Ovary (tissue), 9 donors: ENCODE data around the gene CLK2. TPM values are rescaled to one million over a fixed set of nuclear protein-coding genes. Genes with fewer than 3 reads are reported as not detected.

Experiments
- DNase-seq, 5 donors: peaks; one replicate each; pipeline ENCODE4 v3.0.0-alpha.2; 2019 to 2020
- H3K27ac ChIP-seq, 2 donors: fragments of 200-600 bp; one replicate each; pipeline versions ENCODE4 v1.5.1 to v1.8.0; 2019 to 2022
- H3K27me3 ChIP-seq: fragments of 200-600 bp; one replicate; pipeline ENCODE4 v1.8.0; 2022
- H3K36me3 ChIP-seq: fragments of 200-600 bp; sonication (generic); one replicate; pipeline ENCODE4 v1.5.1; 2019
- H3K4me1 ChIP-seq: one replicate; pipeline ENCODE4 v1.8.1; 2013; ENCODE audit warnings: mild to moderate bottlenecking, moderate library complexity; ENCODE audit not compliant: insufficient read depth
- H3K4me3 ChIP-seq: fragments of 200-600 bp; sonication (generic); one replicate; pipeline ENCODE4 v1.5.1; 2017
- H3K9me3 ChIP-seq, 2 donors: fragments of 200-600 bp in 1 of 2; sonication (generic) in 1 of 2; one replicate each; pipeline versions ENCODE4 v1.5.1 to v1.8.1; 2013 to 2019; ENCODE audit warnings: mild to moderate bottlenecking in 1 of 2, moderate library complexity in 1 of 2
- CTCF ChIP-seq, 3 donors: fragments of 450-650 bp in 2 of 3; fragments of 200-600 bp in 1 of 3; IDR thresholded peaks; one replicate each; pipeline versions ENCODE4 v1.5.1 to v1.8.0; 2016 to 2022; ENCODE audit warnings: antibody characterized with exemption in 3 of 3, mild to moderate bottlenecking in 1 of 3
- EP300 ChIP-seq: sonication (generic); formaldehyde crosslinking; IDR thresholded peaks from one replicate; pipeline ENCODE4 v1.6.1; 2017; ENCODE audit warnings: antibody characterized with exemption
- POLR2A ChIP-seq: fragments of 450-650 bp; IDR thresholded peaks from one replicate; pipeline ENCODE4 v1.6.1; 2017; ENCODE audit warnings: antibody characterized with exemption, mild to moderate bottlenecking, moderate library complexity
- WGBS, 3 donors: extraction: QIAGEN DNeasy Blood & Tissue Kit in 1 of 3; methylation state at CpG; one replicate each; pipeline versions ENCODE4 v1.1.5 to v1.1.7; 2013 to 2017; 5-methylcytosine and 5-hydroxymethylcytosine counted together
- intact Hi-C, 4 donors: fragments of 100-400 bp; cut with DNase I; formaldehyde crosslinking; loops; one replicate each; pipeline versions ENCODE4 v1.11.0 to v1.15.1; 2022 to 2023
- polyA plus RNA-seq, 2 donors: library from polyadenylated mRNA; stranded (reverse); fragments of 200-250 nt in 1 of 2; fragments of 350-450 nt in 1 of 2; fragmentation: Illumina TruSeq in 1 of 2; extraction: RNeasy Lipid Tissue Mini Kit (QIAGEN cat#74804) in 1 of 2; gene quantifications; one replicate each; pipeline ENCODE4 v1.2.3, GENCODE V29; 2013 to 2014
- total RNA-seq, 7 donors: library from RNA; depleted of rRNA in 2 of 7; stranded (reverse); fragments of >200 nt in 2 of 7; fragmentation: NEBNext Ultra II Directional in 3 of 7; extraction: Animal tissue kit (Norgen Biotek cat#: 25700) in 3 of 7; gene quantifications; one replicate each; pipeline versions ENCODE4 v1.1.0 to v1.2.4, GENCODE V29; 2016 to 2023
- donor health status: DM: no; HTN: no; CAD: no; lungs with moderate emphysema.
- donor health status: DM: no; HTN: no; CAD: no.
- donor health status: Bipolar disorder and iron deficiency.
- donor health status: DM: yes; HTN: yes; CAD: no.
- donor health status: DM: no; HTN: no; CAD: no.
- donor health status: DM: yes; HTN: yes; CAD: no.

CLK2 gene
- total and polyA plus RNA-seq, 9 donors, result 37.9 to 60.9 (median 50.1) TPM

- intact Hi-C loops, result loop anchor here in 1 of 4 donors (5.0 kb wide), 1 partner anchor 35 kb away; no protein-coding TSS in a partner anchor
- no peaks in the 10 kb centered on the region for H3K27me3 ChIP-seq
- peaks cover 4% of the 10 kb centered on the region for H3K4me1 ChIP-seq
- no peak for DNase-seq
- no peaks in the 10 kb centered on the region for H3K9me3 ChIP-seq
- TF ChIP-seq CTCF (IDR thresholded peaks at IDR 0.05), result no peak
- no peak for TF ChIP-seq EP300
- no peak for TF ChIP-seq POLR2A
- H3K36me3 ChIP-seq, result no peaks in the 10 kb centered on the region
- H3K27ac ChIP-seq, result no peak overlapping the region
- WGBS, 3 donors, result 88 to 98% (median 95%) methylated on average over 3 of the region's 3 CpGs
- no peak overlapping the region for H3K4me3 ChIP-seq
Observed at GRCh38 chr1:155316922-155317321, 43.6 kb upstream of the CLK2 start.

- no peaks in the 10 kb centered on the region for H3K9me3 ChIP-seq
- TF ChIP-seq CTCF (IDR thresholded peaks at IDR 0.05) (no peak), EP300 (no peak), POLR2A (no peak)
- H3K36me3 ChIP-seq, result no peaks in the 10 kb centered on the region
- H3K4me3 ChIP-seq, result no peak overlapping the region
- intact Hi-C loops, result no loop called here
- no peaks in the 10 kb centered on the region for H3K27me3 ChIP-seq
- WGBS, 3 donors, result 83 to 87% (median 83%) methylated on average over 8 of the region's 8 CpGs
- H3K4me1 ChIP-seq, result peaks cover 5% of the 10 kb centered on the region
- no peak overlapping the region for H3K27ac ChIP-seq
- DNase-seq, result no peak
Observed at GRCh38 chr1:155313261-155313660, 40.0 kb upstream of the CLK2 start.

GRCh38 chr1:155309423-155310021 lies 36.2 kb upstream of the CLK2 start:
- DNase-seq, result peak in 4 of 5 donors; percentile 40 to 68 (median 66)
- TF ChIP-seq EP300 (no peak), POLR2A (no peak)
- 10 to 19% (median 17%) methylated on average over 7 to 11 of the region's 11 CpGs for WGBS, 3 donors
- H3K4me3 ChIP-seq, result peak overlapping the region; percentile 80
- peak overlapping the region; percentile 54 to 69 for H3K27ac ChIP-seq
- no peaks in the 10 kb centered on the region for H3K27me3 ChIP-seq
- intact Hi-C loops, result no loop called here
- H3K4me1 ChIP-seq, result peaks cover 5% of the 10 kb centered on the region
- H3K9me3 ChIP-seq, result no peaks in the 10 kb centered on the region
- no peaks in the 10 kb centered on the region for H3K36me3 ChIP-seq

GRCh38 chr1:155308493-155309422 lies 35.5 kb upstream of the CLK2 start, which contains the start of gene FDPS:
Gene FDPS (plus strand): TSS chr1:155308866. CDS start chr1:155309790, 924 bp downstream.
- Histone ChIP-seq H3K27me3 (no peaks in the 10 kb centered on the region), H3K4me1 (peaks cover 5% of the 10 kb centered on the region), H3K9me3 (no peaks in the 10 kb centered on the region), H3K4me3 (peak within 1 kb of the TSS; percentile 80), H3K36me3 (no peaks in the 10 kb centered on the region), H3K27ac (peak within 1 kb of the TSS; percentile 54 to 84)
- intact Hi-C loops, result no loop called here
- peak; percentile 97 to 98 (median 98) for DNase-seq
- 0 to 1% (median 1%) methylated on average over 47 to 51 of the region's 51 CpGs for WGBS, 3 donors
- peak; percentile 36 for TF ChIP-seq EP300
- peak in 2 of 3 donors; percentile 47 to 68 for TF ChIP-seq CTCF (IDR thresholded peaks at IDR 0.05)
- TF ChIP-seq POLR2A, result peak; percentile 48
